Sigmoid colon (tissue), 7 donors: ENCODE results near the gene APAF1. TPM values are rescaled to one million over a fixed set of nuclear protein-coding genes. Genes with fewer than 3 reads are reported as not detected.

Experiments
- DNase-seq: peaks from one replicate; pipeline ENCODE4 v3.0.0-alpha.2; 2019
- H3K27ac ChIP-seq, 4 donors: fragments of 200-600 bp; sonication (generic); one replicate each; pipeline ENCODE4 v1.5.1; 2016 to 2019; ENCODE audit warnings: mild to moderate bottlenecking in 1 of 4
- H3K27me3 ChIP-seq, 3 donors: fragments of 200-600 bp; sonication (generic); one replicate each; pipeline ENCODE4 v1.5.1; 2019; ENCODE audit warnings: mild to moderate bottlenecking in 1 of 3
- H3K36me3 ChIP-seq, 4 donors: fragments of 200-600 bp; sonication (generic); one replicate each; pipeline ENCODE4 v1.5.1; 2016 to 2019
- H3K4me1 ChIP-seq, 4 donors: fragments of 200-600 bp; sonication (generic); one replicate each; pipeline ENCODE4 v1.5.1; 2017 to 2019
- H3K4me3 ChIP-seq, 4 donors: fragments of 200-600 bp; sonication (generic); one replicate each; pipeline ENCODE4 v1.5.1; 2017 to 2019; ENCODE audit warnings: mild to moderate bottlenecking in 2 of 4, moderate library complexity in 1 of 4
- H3K9me3 ChIP-seq, 4 donors: fragments of 200-600 bp in 3 of 4; sonication (generic) in 3 of 4; one replicate each; pipeline versions ENCODE4 v1.5.1 to v1.6.1; 2013 to 2019
- CTCF ChIP-seq, 4 experiments: fragments of 450-650 bp in 3 of 4; fragments of 200-600 bp in 1 of 4; IDR thresholded peaks; one replicate each; pipeline ENCODE4 v1.5.1; 2016 to 2019; ENCODE audit warnings: antibody characterized with exemption in 4 of 4, mild to moderate bottlenecking in 3 of 4, moderate library complexity in 2 of 4
- EP300 ChIP-seq, 4 donors: sonication (generic); formaldehyde crosslinking; IDR thresholded peaks; one replicate each; pipeline ENCODE4 v1.6.1; 2017; ENCODE audit warnings: antibody characterized with exemption in 4 of 4
- POLR2A ChIP-seq, 2 donors: fragments of 450-650 bp; IDR thresholded peaks; one replicate each; pipeline ENCODE4 v1.6.1; 2016; ENCODE audit warnings: antibody characterized with exemption in 2 of 2, mild to moderate bottlenecking in 2 of 2, moderate library complexity in 2 of 2
- POLR2AphosphoS5 ChIP-seq, 4 donors: sonication (generic); formaldehyde crosslinking; IDR thresholded peaks; one replicate each; pipeline ENCODE4 v1.6.1; 2017; ENCODE audit warnings: antibody characterized with exemption in 4 of 4
- WGBS, 2 donors: extraction: QIAGEN DNeasy Blood & Tissue Kit; methylation state at CpG; one replicate each; pipeline ENCODE4 v1.1.7; 2013; 5-methylcytosine and 5-hydroxymethylcytosine counted together
- intact Hi-C: fragments of 100-400 bp; cut with DNase I; formaldehyde crosslinking; loops from one replicate; pipeline ENCODE4 v1.15.1; 2023
- polyA plus RNA-seq, 3 donors: library from polyadenylated mRNA; stranded (reverse); fragments of 200-250 nt; gene quantifications; one replicate each; pipeline ENCODE4 v1.2.3, GENCODE V29; 2013
- total RNA-seq, 4 donors: library from RNA; depleted of rRNA; stranded (reverse); fragments of >200 nt; gene quantifications; one replicate each; pipeline ENCODE4 v1.1.0, GENCODE V29; 2016
- donor health status: healthy with polysubstance abuse.
- donor health status: Bipolar disorder and iron deficiency.
- donor health status: healthy.

The APAF1 gene
- total and polyA plus RNA-seq, 7 donors, result 6.2 to 20.1 (median 14.6) TPM

GRCh38 chr12:98660521-98660920, 15.4 kb downstream of the APAF1 start:
- Histone ChIP-seq H3K4me1 (no peaks in the 10 kb centered on the region), H3K27ac (no peak overlapping the region), H3K27me3 (no peaks in the 10 kb centered on the region), H3K36me3 (peaks cover 0 to 80% (median 14%) of the 10 kb centered on the region in 4 donors), H3K4me3 (no peak overlapping the region), H3K9me3 (no peaks in the 10 kb centered on the region)
- no peak for DNase-seq
- no peak for TF ChIP-seq EP300 (IDR thresholded peaks at IDR 0.05)
- intact Hi-C loops, result no loop called here

GRCh38 chr12:98669751-98670150, 24.7 kb downstream of the APAF1 start:
- intact Hi-C loops, result no loop called here
- no peak for DNase-seq
- TF ChIP-seq CTCF (IDR thresholded peaks at IDR 0.05) (no peak), EP300 (IDR thresholded peaks at IDR 0.05) (no peak), POLR2AphosphoS5 (IDR thresholded peaks at IDR 0.05) (no peak), POLR2A (IDR thresholded peaks at IDR 0.05) (no peak)
- H3K4me3 ChIP-seq, result no peak overlapping the region
- no peak overlapping the region for H3K27ac ChIP-seq
- no peaks in the 10 kb centered on the region for H3K27me3 ChIP-seq
- H3K9me3 ChIP-seq, result no peaks in the 10 kb centered on the region
- H3K36me3 ChIP-seq, result peaks cover 0 to 68% (median 10%) of the 10 kb centered on the region in 4 donors
- WGBS, 2 donors, result 85 to 97% methylated on average over 3 of the region's 3 CpGs
- no peaks in the 10 kb centered on the region for H3K4me1 ChIP-seq

- Histone ChIP-seq H3K9me3 (no peaks in the 10 kb centered on the region), H3K4me1 (no peaks in the 10 kb centered on the region), H3K27ac (no peak overlapping the region), H3K4me3 (no peak overlapping the region), H3K27me3 (no peaks in the 10 kb centered on the region), H3K36me3 (peaks cover 0 to 51% (median 7%) of the 10 kb centered on the region in 4 donors)
- TF ChIP-seq POLR2AphosphoS5 (IDR thresholded peaks at IDR 0.05), result no peak
- TF ChIP-seq POLR2A (IDR thresholded peaks at IDR 0.05), result no peak
- TF ChIP-seq EP300 (IDR thresholded peaks at IDR 0.05), result no peak
- no peak for TF ChIP-seq CTCF (IDR thresholded peaks at IDR 0.05)
- no peak for DNase-seq
- WGBS, 2 donors, result 92 to 96% methylated on average over 7 of the region's 7 CpGs
- intact Hi-C loops, result no loop called here
These were observed 26.4 kb downstream of the APAF1 start for GRCh38 chr12:98671459-98671858.

- Histone ChIP-seq H3K36me3 (peaks cover 0 to 57% (median 15%) of the 10 kb centered on the region in 4 donors), H3K9me3 (no peaks in the 10 kb centered on the region), H3K27ac (no peak overlapping the region), H3K4me1 (no peaks in the 10 kb centered on the region), H3K27me3 (no peaks in the 10 kb centered on the region), H3K4me3 (no peak overlapping the region)
- no peak for DNase-seq
- intact Hi-C loops, result no loop called here
- TF ChIP-seq EP300 (IDR thresholded peaks at IDR 0.05), result no peak
- no peak for TF ChIP-seq CTCF (IDR thresholded peaks at IDR 0.05)
- no peak for TF ChIP-seq POLR2A (IDR thresholded peaks at IDR 0.05)
- TF ChIP-seq POLR2AphosphoS5 (IDR thresholded peaks at IDR 0.05), result no peak
These were observed 29.8 kb downstream of the APAF1 start for GRCh38 chr12:98674841-98675240.

GRCh38 chr12:98678236-98678945, 33.3 kb downstream of the APAF1 start:
- intact Hi-C loops, result no loop called here
- Histone ChIP-seq H3K4me1 (no peaks in the 10 kb centered on the region), H3K4me3 (no peak overlapping the region), H3K36me3 (peaks cover 11 to 73% (median 34%) of the 10 kb centered on the region in 4 donors), H3K27me3 (no peaks in the 10 kb centered on the region), H3K9me3 (no peaks in the 10 kb centered on the region), H3K27ac (no peak overlapping the region)
- no peak for TF ChIP-seq EP300 (IDR thresholded peaks at IDR 0.05)
- TF ChIP-seq POLR2A (IDR thresholded peaks at IDR 0.05), result no peak
- TF ChIP-seq CTCF (IDR thresholded peaks at IDR 0.05), result no peak
- TF ChIP-seq POLR2AphosphoS5 (IDR thresholded peaks at IDR 0.05), result no peak
- 94 to 95% methylated on average over 15 of the region's 15 CpGs for WGBS, 2 donors
- no peak for DNase-seq
